HTERT RPE-1 (cell line): ENCODE measurements around the gene ARHGDIA.
"Not testable (repeated sequence)": the region's sequence is repeated elsewhere in the genome, so short reads cannot be mapped to it uniquely, and the experiment has no call there.

Experiments
- in situ Hi-C: fragments of 300-500 bp; cut with MboI; formaldehyde crosslinking; loops from 4 replicates; pipeline ENCODE4 v1.14.3; 2020; ENCODE audit warnings: low sequenced_read_pairs

ARHGDIA gene

DNA sequence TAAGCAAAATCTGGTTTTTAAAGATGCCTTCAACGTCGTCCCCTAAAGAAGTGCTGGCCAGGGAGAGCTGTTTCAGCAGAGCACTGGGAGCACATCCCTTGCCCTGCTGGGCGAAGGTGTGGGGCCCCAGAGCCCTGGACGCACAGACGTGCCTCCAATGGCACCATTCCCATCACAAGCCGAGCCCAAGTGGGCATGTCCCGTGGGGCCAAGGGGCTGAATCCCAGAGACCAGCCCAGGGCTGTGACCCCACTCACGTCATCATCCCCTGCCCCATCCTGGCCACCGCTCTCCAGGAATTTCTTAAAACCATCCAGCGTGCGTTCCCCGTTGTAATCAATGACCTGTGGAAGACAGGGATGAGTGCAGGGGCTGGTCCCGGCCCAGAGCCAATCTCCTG lies 26.2 kb downstream of the ARHGDIA start:
- in situ Hi-C loops = no loop called here

DNA sequence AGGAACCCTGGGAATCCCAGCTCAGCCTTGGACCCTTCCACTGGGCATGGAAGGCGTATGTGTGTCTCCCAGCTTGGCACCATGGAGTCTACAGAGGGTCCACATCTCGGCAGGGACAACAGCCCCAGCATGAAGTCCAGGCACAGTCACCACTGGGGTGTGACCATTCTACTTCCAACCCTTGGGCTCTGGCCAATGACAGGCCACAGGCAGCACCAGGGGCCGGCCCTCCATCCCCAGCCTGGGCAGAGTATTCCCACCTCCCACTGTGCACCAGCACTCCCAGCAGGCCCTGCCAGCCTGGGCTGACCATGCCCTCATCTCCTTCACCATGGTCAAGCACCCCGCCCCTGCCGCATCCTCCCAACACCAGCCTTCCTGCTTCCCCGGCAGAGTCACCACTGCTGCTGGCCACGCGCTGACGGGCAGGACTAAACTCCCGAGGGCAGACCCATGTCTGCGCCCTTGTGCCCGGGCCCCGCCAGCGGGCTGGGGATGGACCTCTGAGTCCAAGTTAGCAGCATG lies 26.7 kb downstream of the ARHGDIA start:
- in situ Hi-C loops = no loop called here

DNA sequence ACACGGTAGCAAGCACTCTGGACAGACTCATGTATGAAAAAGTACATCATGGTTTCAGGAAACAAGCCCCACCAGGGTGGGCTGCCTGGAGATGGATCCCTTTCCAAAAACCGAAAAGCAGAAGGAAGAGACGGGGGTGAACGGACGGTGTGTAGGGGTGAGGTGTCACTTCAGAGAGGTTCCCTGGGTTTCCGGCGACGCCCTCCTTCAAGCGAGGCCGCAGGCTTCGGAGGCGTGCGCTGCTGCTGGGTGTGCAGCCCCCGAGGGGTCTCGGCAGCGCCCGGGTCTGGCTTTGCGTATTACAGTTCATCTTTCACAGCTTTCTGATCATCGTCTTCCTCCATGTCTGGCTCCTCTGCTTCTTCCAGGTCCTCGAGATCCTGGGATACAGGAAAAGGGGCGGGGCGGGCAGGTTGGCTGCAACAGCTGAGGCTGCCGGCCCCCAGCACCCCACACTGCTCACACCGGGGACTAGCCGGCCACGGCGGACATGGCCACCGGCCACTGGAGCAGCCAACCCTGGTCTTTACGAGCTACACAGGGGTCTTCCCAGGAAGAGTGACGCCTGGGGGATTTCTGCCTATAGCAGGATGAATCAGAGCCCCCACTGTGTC lies 27.3 kb downstream of the ARHGDIA start:
- in situ Hi-C loops = no loop called here

DNA sequence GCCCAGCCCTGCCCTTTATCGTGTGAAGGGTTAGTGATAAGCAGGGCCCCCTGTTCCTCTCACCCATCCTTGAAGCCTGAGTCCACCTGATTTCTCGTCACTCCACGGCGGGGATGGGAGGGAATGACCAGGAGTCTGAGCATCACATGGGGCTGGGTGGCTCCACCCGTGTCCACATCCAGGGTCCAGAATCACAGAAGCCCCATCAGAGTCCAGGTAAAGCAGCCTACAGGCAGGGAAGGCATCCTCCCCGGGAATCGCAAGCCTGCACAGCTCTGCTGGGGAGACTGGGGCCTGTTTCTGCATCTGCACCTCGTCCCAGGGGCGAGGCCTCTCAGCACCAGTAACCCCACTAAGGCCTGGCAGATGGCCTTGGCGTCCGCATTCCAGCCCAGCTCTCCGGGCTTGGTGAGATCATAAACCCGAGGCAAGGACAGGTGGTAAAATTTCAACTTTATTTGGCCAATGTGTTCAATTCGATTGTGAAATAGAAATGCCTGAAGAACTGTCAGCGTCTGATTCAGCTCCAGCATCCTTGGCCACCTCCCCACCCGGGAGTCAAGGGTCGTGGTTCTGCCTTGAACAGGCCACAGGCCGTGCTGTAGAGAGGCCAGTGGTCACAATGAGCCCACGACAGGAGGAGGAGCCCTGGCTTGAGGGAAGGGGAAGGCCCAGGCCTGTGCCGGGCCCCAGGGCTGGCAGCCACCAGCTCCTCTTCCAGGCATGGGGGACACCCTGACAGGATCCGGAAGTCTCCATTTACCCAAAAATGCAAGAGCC lies 28.2 kb downstream of the ARHGDIA start:
- in situ Hi-C loops = no loop called here

DNA sequence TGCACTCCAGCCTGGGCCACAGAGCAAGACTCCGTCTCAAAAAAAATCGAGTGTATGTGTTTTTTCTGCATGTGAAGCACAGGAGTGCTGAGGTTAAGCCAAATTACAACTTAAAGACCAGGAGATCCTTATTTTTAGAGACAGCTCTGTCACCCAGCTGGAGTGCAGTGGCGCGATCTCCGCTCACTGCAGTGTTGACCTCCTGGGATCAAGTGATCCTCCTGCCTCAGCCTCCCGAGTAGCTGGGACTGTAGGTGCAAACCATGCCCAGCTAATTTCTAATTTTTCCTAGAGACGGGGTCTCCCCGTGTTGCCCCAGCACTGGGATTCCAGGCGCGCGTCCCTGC lies 28.8 kb downstream of the ARHGDIA start:
- in situ Hi-C loops = no loop called here

DNA sequence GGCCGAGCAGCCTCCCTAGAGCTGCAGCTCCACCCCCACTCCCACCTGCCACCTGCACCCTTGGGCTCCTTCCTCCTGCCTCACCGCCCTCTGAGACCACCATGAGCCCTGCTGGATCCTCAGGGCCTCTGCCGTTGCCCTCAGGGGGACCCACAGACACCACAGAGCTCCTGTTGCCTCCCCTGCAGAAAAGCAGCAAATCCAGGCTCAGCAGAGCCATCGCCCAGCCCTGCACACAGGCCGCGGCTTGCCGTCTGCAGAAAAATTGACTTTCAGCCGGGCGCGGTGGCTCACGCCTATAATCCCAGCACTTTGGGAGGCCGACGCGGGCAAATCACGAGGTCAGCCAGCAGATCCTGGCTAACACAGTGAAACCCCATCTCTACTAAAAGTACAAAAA lies 29.3 kb downstream of the ARHGDIA start:
- in situ Hi-C loops = no loop called here

DNA sequence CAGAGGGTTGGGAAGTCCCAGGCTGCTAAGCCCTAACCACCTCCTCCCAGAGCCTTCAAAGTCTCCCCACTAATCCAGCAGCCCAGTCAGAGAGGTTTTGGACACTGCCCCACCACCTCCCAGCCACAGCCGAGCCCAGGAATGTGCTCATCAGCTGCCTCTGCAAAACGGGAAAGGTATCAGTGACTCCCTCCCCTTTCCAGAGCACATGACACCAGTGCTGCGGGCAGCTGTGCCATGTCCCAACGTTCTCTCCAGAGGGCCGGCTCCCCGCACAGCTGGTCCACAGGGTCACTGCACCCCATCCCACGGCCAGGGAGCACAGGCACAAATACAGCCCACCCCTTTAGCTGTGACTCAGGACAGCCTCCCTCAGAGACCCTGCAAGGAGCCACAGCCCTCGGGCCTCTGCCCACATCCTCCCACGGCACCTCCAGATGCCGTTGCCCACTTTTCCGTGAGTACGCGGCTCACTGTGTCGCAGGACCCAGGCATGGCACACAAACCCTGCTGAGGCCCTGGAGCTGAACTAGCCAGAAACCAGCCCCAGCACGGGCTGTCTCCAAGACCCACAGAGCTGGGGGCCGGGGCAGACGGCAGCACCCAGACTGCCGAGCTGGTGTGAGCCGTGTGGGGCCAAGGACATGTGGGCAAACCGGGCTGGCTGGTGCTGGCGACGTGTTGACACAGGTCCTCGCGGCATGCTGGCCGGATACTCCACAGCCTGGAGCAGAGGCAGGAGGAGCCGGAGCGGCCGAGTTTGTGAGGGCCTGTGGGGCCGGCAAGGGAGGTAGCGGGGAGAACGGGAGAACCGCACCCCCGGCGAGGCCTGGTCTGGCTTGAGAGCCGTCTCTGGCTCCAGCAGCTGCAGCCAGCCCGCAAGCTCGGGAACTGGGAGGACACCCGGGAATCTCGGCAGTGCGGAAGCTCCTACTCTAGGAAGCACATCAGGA lies 30.0 kb downstream of the ARHGDIA start:
- in situ Hi-C loops = no loop called here

DNA sequence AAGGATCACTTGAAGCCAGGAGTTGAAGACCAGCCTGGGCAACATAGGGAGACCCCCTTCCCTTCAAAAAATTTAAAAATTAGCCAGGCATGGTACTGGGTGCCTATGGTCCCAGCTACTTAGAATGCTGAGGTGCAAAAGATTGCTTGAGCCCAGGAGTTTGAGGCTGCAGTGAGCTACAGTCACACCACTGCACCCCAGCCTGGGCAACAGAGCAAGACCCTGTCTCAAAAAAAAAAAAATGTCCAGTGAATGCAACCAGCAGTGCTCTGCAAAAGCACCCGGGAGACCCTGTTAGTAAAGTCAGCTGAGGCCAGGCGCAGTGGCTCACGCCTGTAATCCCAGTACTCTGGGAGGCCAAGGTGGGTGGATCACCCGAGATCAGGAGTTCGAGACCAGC lies 31.1 kb downstream of the ARHGDIA start:
- in situ Hi-C loops = not testable (repeated sequence)

DNA sequence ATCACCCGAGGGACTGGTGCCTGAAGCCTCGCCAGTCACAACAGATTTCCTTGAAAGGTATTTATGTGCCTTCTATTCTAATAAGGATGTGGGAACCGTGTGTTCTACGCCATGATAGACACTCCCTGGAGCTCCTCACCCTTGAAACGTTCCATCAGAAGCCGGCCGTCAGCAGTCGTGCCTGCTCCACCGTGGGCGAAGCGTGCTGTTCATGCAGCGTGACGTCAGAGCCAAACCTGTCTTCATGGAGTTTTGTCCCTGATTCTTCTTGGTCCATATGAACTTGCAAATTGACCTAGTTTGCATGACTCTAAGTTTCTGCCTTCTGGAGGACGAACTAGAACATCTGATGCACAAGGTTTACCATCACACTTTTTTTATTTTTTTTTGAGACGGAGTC lies 31.8 kb downstream of the ARHGDIA start:
- in situ Hi-C loops = no loop called here

DNA sequence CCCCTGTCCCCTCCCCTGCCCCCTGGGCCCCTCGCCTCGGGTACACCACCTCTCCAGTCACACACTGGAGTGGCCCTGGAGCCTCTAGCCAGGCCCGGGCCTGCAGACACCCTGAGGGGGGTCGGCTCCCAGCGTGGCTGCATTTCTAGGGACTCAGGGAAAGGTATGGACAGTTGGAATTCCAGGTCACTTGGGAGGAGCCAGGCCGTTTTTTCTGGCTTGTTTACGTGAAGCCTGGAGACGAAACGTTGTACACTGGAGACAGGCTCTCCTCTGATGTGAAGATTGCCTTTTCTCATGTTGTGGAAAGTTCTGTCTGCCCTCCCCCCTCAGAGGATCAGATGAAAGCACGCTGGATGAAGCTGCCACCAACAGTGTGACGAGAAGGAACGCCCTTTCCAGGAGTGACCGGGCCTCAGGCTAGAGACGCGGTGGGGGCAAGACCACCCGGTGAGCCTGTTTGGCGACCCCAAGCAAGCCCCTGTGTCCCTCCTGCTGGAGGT lies 32.3 kb downstream of the ARHGDIA start:
- in situ Hi-C loops = no loop called here

DNA sequence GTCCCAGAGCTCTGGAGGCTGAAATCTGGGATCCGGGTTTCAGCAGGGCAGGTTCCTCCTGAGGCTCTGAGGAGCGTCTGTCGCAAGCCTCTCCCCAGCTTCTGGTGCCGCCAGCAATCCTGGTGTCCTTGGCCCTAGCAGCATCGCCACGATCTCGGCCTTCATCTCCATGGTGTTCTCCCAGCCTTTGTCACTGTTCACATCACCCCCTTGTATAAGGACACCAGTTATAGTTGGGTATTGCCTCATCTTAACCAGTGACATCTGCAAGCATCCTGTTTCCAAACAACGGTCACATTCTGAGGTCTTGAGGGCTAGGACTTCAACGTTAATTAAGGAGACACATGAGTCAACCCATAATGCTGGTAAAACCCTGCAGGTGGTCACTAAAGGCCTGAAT lies 33.5 kb downstream of the ARHGDIA start:
- in situ Hi-C loops = no loop called here

DNA sequence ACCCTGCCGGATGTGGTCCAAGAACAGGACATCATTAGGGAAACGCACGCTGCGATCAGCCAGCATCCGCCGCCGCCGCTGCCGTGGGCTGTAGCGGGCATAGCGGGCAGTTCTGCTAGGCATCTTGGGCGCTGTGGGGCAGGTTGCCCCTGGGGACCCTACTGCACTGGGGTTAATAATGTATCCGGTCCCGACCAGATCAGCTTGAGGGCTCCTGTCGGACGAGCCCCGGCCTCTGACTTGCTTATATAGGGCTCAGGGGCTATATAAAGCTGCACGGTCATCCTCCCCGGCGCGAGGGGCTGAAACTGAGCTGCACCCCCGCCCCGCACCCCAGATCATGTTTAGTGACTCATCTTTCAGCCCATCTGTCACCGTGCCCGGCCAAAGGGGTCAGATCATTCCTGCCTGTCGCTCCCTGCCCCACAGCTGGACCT lies 36.3 kb downstream of the ARHGDIA start, which contains the start of gene PPP1R27:
PPP1R27 (minus strand) TSS at position 220 of the 437 bp plus-strand sequence; CDS start at position 123, 97 bp downstream.
- in situ Hi-C loops = no loop called here

DNA sequence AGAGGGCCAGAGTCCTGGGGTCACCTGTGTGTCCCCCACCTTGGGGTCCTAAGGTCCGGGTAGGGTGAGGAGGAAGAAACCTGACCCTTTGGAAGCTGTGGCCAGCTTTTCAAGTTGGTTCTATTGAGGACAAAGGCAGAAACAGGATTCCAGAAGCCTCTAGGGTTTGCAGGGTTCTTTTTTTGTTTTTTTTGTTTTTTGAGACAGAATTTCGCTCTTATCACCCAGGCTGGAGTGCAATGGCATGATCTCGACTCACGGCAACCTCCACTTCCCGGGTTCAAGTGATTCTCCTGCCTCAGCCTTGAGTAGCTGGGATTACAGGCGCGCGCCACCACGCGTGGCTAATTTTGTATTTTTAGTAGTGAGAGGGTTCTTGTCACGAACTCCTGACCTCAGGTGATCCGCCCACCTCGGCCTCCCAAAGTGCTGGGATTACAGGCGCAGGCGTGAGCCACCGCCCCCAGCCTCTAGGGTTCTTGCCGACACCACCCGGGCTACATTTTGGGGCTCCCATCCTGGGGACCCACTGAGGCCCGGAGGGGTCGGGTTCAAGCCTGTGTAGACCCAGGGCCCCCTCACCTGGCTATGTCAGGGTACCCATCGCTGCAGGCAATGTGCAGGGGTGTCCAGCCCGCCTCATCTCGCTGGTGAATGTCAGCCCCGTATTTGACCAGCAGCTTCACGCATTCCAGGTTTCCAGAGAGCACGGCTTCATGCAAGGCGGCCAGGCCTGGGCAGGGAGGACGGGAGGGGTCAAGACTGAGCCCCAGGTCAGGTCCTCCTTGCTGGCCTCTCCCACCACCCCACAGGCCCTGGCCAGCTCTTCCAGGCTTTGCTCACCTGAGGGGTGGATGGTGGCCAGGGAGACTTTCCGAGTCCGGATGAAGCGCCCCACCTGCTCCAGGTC lies 37.0 kb downstream of the ARHGDIA start:
- in situ Hi-C loops = no loop called here

DNA sequence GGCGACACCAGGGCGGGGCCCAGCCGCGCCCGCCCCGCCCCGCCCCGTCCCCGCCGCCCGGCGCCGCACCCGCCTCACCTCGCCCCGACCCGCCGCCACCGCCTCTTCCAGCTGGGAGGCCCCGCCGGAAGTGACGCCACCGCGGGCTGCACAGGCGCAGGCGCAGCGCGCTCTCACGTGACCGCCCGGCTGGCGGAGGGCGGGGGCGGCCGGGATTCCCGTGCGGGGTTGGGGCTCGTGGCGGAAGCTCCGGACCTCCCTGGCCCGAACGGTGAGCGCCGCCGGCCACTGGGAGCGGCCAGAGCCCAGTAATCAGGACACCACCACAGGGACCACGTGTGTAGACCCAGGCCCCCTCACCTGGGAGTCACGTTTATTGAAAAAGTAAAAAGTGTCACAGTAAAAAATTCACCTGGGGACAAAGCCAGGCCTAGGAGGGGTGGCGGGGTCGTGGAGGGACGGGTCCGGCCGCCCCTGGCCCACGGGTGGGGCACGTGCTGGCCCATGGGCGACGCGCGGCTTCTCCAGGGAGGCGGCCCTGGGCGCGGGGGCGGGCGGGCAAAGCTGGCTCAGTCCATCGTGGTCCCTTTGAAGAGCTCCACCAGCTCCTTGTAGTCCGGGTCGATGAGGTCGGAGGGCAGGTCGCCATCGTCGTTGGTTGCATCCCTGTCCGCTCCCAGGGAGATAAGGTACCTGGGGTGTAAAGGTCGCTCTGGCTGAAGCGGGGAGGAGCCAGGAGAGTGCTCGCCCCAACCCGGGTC lies 37.8 kb downstream of the ARHGDIA start, which contains the start of gene MCRIP1:
MCRIP1 (minus strand) TSS at position 132 of the 761 bp plus-strand sequence. CDS start 8,785 bp downstream, outside the sequence.
- in situ Hi-C loops = no loop called here

DNA sequence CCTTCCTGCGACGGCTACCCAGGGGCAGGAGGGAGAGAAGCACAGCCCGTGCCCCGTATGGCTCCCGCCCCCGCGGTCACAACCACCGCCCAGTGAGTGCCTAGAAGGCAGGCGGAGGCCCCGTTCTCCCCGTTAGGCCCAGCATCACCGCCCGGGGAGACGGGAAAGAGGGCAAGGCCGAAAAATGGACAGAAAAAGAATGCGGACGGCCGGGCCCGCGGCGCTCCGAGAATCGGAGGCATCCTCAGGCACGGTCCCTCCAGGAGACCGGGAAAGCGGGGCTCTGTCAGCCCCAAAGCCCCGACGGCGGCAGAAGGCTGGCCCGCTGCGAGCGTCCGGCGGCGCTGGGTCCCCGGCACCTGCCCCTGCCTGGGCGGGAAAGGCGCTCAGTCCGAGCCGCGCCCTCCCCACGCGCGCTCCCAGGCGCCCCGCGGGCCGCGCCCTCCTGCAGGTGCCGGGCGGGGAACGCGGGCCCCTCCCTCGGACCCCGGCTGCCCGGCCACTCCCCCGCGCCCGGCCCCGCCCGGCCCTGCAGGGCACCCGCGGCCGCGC lies 38.5 kb downstream of the ARHGDIA start:
- in situ Hi-C loops = no loop called here

DNA sequence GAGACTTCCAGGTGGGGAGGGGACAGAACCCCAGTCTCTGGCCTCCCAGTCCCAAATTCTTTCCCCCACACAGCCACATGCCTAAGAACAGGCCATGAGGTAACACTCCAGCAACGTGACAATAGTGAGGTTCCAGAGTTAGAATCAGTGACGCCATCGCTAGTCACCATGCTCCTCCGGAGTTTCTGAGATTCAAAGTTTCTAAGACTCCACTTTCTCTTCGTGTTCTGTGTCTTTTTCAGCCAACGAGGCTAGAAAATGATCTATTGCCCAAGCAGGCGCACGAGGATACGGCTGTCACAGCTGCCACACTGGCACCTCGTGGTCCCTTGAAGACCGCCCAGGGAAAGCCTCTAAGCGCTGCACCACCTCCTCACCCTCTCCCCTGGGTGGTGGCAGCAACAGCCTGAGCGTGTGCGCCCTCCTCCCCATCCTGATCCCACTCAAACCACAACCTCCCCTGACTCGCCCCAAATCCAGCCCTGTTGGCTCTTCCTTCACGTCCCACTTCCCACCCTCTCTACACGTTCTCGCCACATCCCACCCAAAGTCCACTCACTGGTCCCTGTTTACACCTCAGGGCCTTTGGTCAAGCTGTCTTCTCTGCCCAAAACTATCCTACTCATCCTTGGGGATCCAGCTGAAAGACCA lies 39.1 kb downstream of the ARHGDIA start:
- in situ Hi-C loops = no loop called here

DNA sequence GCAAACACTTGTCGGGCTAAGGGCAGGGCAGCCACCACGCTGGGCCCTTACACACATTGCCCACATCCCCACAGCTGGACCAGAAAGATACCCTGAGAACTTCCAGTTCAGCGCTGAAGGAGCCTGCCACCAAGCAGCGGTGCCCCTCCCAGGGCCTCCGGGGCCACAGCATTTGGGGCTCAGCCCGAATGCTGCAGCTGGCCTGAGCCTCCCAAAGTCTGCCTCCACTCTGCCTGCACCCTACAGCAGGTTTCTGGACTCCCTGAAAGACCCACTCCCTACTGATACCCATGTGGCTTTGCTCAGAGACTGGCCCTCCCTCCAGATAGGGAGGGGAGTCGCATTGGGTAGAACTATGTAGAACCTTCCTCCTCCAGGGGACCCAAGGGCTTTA lies 39.6 kb downstream of the ARHGDIA start:
- in situ Hi-C loops = no loop called here

DNA sequence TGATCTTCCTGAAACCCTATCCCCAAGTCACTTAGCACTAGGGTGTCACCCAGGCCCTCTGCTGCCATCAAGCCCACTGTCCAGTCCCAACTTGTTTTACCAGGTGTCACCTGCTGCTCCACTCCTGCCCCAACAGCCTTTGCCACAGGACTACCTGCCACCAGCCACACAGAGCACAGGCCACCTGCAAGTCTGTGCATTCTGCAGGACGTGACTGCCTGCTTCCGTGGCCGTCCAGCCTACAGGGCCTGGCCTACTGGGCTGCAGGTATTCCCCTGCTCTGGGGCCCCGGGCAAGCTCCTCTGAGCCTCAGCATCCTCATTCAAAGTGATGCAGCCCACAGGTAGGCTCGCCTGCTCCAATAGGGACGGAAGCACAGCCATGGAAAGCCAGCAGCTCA lies 41.3 kb downstream of the ARHGDIA start:
- in situ Hi-C loops = no loop called here
